NOMO-1 (cell line): Measurements from ENCODE around the gene CLSTN2.

Experiments
- DNase-seq, 2 experiments: peaks; one replicate each; lab custom pipeline; 2025; ENCODE audit not compliant: unreplicated experiment in 2 of 2; lab: John Stamatoyannopoulos, UW

Gene CLSTN2

GRCh38 chr3:140467104-140467577 lies 532.2 kb downstream of the CLSTN2 start:
- DNase-seq = peak in 1 of 2 experiments; percentile 7

GRCh38 chr3:140467796-140468315 lies 532.9 kb downstream of the CLSTN2 start:
- DNase-seq = no peak

GRCh38 chr3:140468407-140468806 lies 533.4 kb downstream of the CLSTN2 start:
- DNase-seq = peak; percentile 44 to 65

GRCh38 chr3:140469491-140469890 lies 534.5 kb downstream of the CLSTN2 start:
- DNase-seq = no peak

- no peak for DNase-seq
Observed at GRCh38 chr3:140470211-140470610, 535.2 kb downstream of the CLSTN2 start.

GRCh38 chr3:140470962-140471361 lies 536.0 kb downstream of the CLSTN2 start:
- DNase-seq = no peak

GRCh38 chr3:140472306-140473020 lies 537.5 kb downstream of the CLSTN2 start:
- DNase-seq = no peak

GRCh38 chr3:140487566-140487965 lies 552.6 kb downstream of the CLSTN2 start:
- DNase-seq = no peak

GRCh38 chr3:140493271-140493670 lies 558.3 kb downstream of the CLSTN2 start:
- no peak for DNase-seq

- no peak for DNase-seq
Observed at GRCh38 chr3:140494970-140495369, 560.0 kb downstream of the CLSTN2 start.

- DNase-seq = no peak
Observed at GRCh38 chr3:140497331-140497730, 562.3 kb downstream of the CLSTN2 start.

GRCh38 chr3:140499114-140499757 lies 564.3 kb downstream of the CLSTN2 start:
- no peak for DNase-seq

- no peak for DNase-seq
Observed at GRCh38 chr3:140500473-140500872, 565.5 kb downstream of the CLSTN2 start.

- DNase-seq = peak in 1 of 2 experiments; percentile 62
Observed at GRCh38 chr3:140501061-140501769, 566.2 kb downstream of the CLSTN2 start.

GRCh38 chr3:140501770-140502364 lies 566.9 kb downstream of the CLSTN2 start:
- no peak for DNase-seq

GRCh38 chr3:140505213-140505612 lies 570.2 kb downstream of the CLSTN2 start:
- DNase-seq = no peak

GRCh38 chr3:140505876-140506275 lies 570.9 kb downstream of the CLSTN2 start:
- no peak for DNase-seq

GRCh38 chr3:140508550-140508949 lies 573.6 kb downstream of the CLSTN2 start:
- no peak for DNase-seq

GRCh38 chr3:140509534-140509933 lies 574.5 kb downstream of the CLSTN2 start:
- no peak for DNase-seq

GRCh38 chr3:140510303-140510861 lies 575.4 kb downstream of the CLSTN2 start:
- no peak for DNase-seq
